LNCAP (cell line): ENCODE data around the gene UBTD2.

Experiments used
- CTCF ChIP-seq: fragments of 450-650 bp; IDR thresholded peaks from 2 replicates; pipeline ENCODE4 v1.5.1; 2017; ENCODE audit warnings: mild to moderate bottlenecking

The UBTD2 gene

GRCh38 chr5:172313915-172314314, 30.4 kb upstream of the UBTD2 start:
- no peak for TF ChIP-seq CTCF

GRCh38 chr5:172312286-172312685, 28.7 kb upstream of the UBTD2 start:
- TF ChIP-seq CTCF, result no peak

GRCh38 chr5:172311605-172312004, 28.0 kb upstream of the UBTD2 start:
- TF ChIP-seq CTCF, result no peak

GRCh38 chr5:172311026-172311425, 27.5 kb upstream of the UBTD2 start:
- no peak for TF ChIP-seq CTCF

GRCh38 chr5:172305380-172305779, 21.8 kb upstream of the UBTD2 start:
- no peak for TF ChIP-seq CTCF

- TF ChIP-seq CTCF, result no peak
Observed at GRCh38 chr5:172303572-172304335, 20.2 kb upstream of the UBTD2 start.

- TF ChIP-seq CTCF, result no peak
Observed at GRCh38 chr5:172303162-172303561, 19.6 kb upstream of the UBTD2 start.
